HEK293 (cell line): ENCODE results near the gene KCTD11.

Source experiments
- CTCF ChIA-PET: fragments of 350-600 bp; formaldehyde crosslinking; extraction: SDS; loops from one replicate; lab custom pipeline; 2021; ENCODE audit warnings: antibody characterized with exemption; lab: Yijun Ruan, JAX
- POLR2A ChIA-PET: fragments of 300-600 bp; formaldehyde crosslinking; extraction: SDS; loops from one replicate; lab custom pipeline; 2020; ENCODE audit warnings: antibody characterized with exemption, inconsistent platforms; lab: Yijun Ruan, JAX
- H3K27ac ChIP-seq: fragments of 200-500 bp; sonication (Bioruptor generic); 2 replicates; pipeline ENCODE4 v1.5.1; 2014; ENCODE audit warnings: low read depth, low read length, control low read depth, inconsistent platforms; ENCODE audit errors: extremely low read depth
- H3K36me3 ChIP-seq, 2 experiments: fragments of 200-500 bp in 1 of 2; sonication (Bioruptor generic) in 1 of 2; 1 replicate in 1 of 2; 2 replicates in 1 of 2; pipeline ENCODE4 v1.5.1; 2014 to 2017; ENCODE audit warnings: inconsistent platforms in 2 of 2, low read length in 2 of 2; ENCODE audit not compliant: control insufficient read depth in 2 of 2, insufficient read depth in 1 of 2
- H3K4me1 ChIP-seq: fragments of 200-500 bp; sonication (Bioruptor generic); 2 replicates; pipeline ENCODE4 v1.5.1; 2014; ENCODE audit warnings: mild to moderate bottlenecking, low read length, inconsistent platforms; ENCODE audit not compliant: control insufficient read depth, insufficient read depth
- H3K4me3 ChIP-seq: 2 replicates; pipeline ENCODE4 v1.5.1; 2011; ENCODE audit warnings: low read depth, mild to moderate bottlenecking, control low read depth, low read length, moderate library complexity
- H3K9me3 ChIP-seq: fragments of 200-500 bp; sonication (Bioruptor generic); 2 replicates; pipeline ENCODE4 v1.5.1; 2014; ENCODE audit warnings: low read depth, low read length, inconsistent platforms; ENCODE audit not compliant: control insufficient read depth, insufficient read depth
- FEZF1 ChIP-seq: fragments of 450-650 bp; formaldehyde crosslinking; IDR thresholded peaks from 2 replicates; pipeline ENCODE4 v1.5.1; 2016; ENCODE audit warnings: missing biosample characterization, missing genetic modification characterization
- REPIN1 ChIP-seq: fragments of 450-650 bp; formaldehyde crosslinking; IDR thresholded peaks from 2 replicates; pipeline ENCODE4 v1.5.1; 2017; ENCODE audit warnings: missing biosample characterization, missing genetic modification characterization, low read depth
- ZBTB8A ChIP-seq: fragments of 450-650 bp; formaldehyde crosslinking; IDR thresholded peaks from 2 replicates; pipeline ENCODE4 v1.5.1; 2016; ENCODE audit warnings: missing biosample characterization, missing genetic modification characterization
- ZFP37 ChIP-seq: fragments of 450-650 bp; formaldehyde crosslinking; IDR thresholded peaks from 2 replicates; pipeline ENCODE4 v1.5.1; 2016; ENCODE audit warnings: missing biosample characterization, missing genetic modification characterization
- ZNF350 ChIP-seq: fragments of 450-650 bp; formaldehyde crosslinking; IDR thresholded peaks from 2 replicates; pipeline ENCODE4 v1.5.0; 2017; ENCODE audit warnings: missing biosample characterization, mild to moderate bottlenecking, missing genetic modification characterization
- ZNF423 ChIP-seq: fragments of 450-650 bp; formaldehyde crosslinking; IDR thresholded peaks from 2 replicates; pipeline ENCODE4 v1.5.1; 2016; ENCODE audit warnings: missing biosample characterization, missing genetic modification characterization
- ZNF449 ChIP-seq: fragments of 450-650 bp; formaldehyde crosslinking; IDR thresholded peaks from 2 replicates; pipeline ENCODE4 v1.5.1; 2017; ENCODE audit warnings: missing biosample characterization, mild to moderate bottlenecking, missing genetic modification characterization, moderate library complexity
- ZNF473 ChIP-seq: fragments of 450-650 bp; formaldehyde crosslinking; IDR thresholded peaks from 2 replicates; pipeline ENCODE4 v1.5.1; 2017; ENCODE audit warnings: missing biosample characterization, missing genetic modification characterization
- ZNF488 ChIP-seq: fragments of 450-650 bp; formaldehyde crosslinking; IDR thresholded peaks from 2 replicates; pipeline ENCODE4 v1.5.1; 2016; ENCODE audit warnings: missing biosample characterization, missing genetic modification characterization
- ZNF518A ChIP-seq: fragments of 450-650 bp; formaldehyde crosslinking; conservative IDR thresholded peaks from 2 replicates; pipeline ENCODE4 v1.5.1; 2016; ENCODE audit warnings: low read depth, missing biosample characterization, missing genetic modification characterization
- ZNF558 ChIP-seq: fragments of 450-650 bp; formaldehyde crosslinking; IDR thresholded peaks from 2 replicates; pipeline ENCODE4 v1.5.1; 2016; ENCODE audit warnings: missing biosample characterization, missing genetic modification characterization
- ZNF600 ChIP-seq: fragments of 450-650 bp; formaldehyde crosslinking; IDR thresholded peaks from 2 replicates; pipeline ENCODE4 v1.5.1; 2016; ENCODE audit warnings: missing biosample characterization, missing genetic modification characterization
- ZNF707 ChIP-seq: fragments of 450-650 bp; formaldehyde crosslinking; IDR thresholded peaks from 2 replicates; pipeline ENCODE4 v1.5.1; 2016; ENCODE audit warnings: missing biosample characterization, missing genetic modification characterization
- ZNF792 ChIP-seq: fragments of 450-650 bp; formaldehyde crosslinking; IDR thresholded peaks from 2 replicates; pipeline ENCODE4 v1.5.1; 2016; ENCODE audit warnings: missing biosample characterization, missing genetic modification characterization
- TF ChIP-seq, protein P1 (sequence below): fragments of 450-650 bp; formaldehyde crosslinking; IDR thresholded peaks from 2 replicates; pipeline ENCODE4 v1.5.1; 2016; ENCODE audit warnings: missing biosample characterization, missing genetic modification characterization
- TF ChIP-seq, protein P2 (sequence below): fragments of 450-650 bp; formaldehyde crosslinking; IDR thresholded peaks from 2 replicates; pipeline ENCODE4 v1.5.1; 2016; ENCODE audit warnings: missing biosample characterization, missing genetic modification characterization
- TF ChIP-seq, protein P3 (sequence below): fragments of 450-650 bp; formaldehyde crosslinking; IDR thresholded peaks from 2 replicates; pipeline ENCODE4 v1.5.1; 2017; ENCODE audit warnings: missing biosample characterization, missing genetic modification characterization
- TF ChIP-seq, protein P4 (sequence below): fragments of 450-650 bp; formaldehyde crosslinking; IDR thresholded peaks from 2 replicates; pipeline ENCODE4 v1.5.1; 2016; ENCODE audit warnings: missing biosample characterization, missing genetic modification characterization

The KCTD11 gene

GRCh38 chr17:7383371-7383741, 31.4 kb downstream of the KCTD11 start:
- POLR2A ChIA-PET, result interaction anchor here (1.1 kb wide), 2 partner anchors 15 to 21 kb away, joined by 3 to 4 read pairs; partner anchors contain the start of gene TMEM256
- no peaks in the 10 kb centered on the region for H3K9me3 ChIP-seq
- CTCF ChIA-PET, result no interaction called here
- TF ChIP-seq REPIN1 (tag by site-specific recombination) (no peak), ZNF518A (tag by site-specific recombination) (no peak), FEZF1 (no peak), ZBTB8A (tag by site-specific recombination) (no peak), ZNF423 (tag by site-specific recombination) (no peak), ZNF707 (tag by site-specific recombination) (no peak), ZNF792 (tag by site-specific recombination) (no peak), ZFP37 (tag by site-specific recombination) (no peak), ZNF488 (tag by site-specific recombination) (no peak), ZNF600 (tag by site-specific recombination) (no peak), ZNF350 (no peak), ZNF449 (tag by site-specific recombination) (no peak), ZNF473 (tag by site-specific recombination) (no peak), ZNF558 (tag by site-specific recombination) (no peak)
- TF ChIP-seq, protein P1, sequence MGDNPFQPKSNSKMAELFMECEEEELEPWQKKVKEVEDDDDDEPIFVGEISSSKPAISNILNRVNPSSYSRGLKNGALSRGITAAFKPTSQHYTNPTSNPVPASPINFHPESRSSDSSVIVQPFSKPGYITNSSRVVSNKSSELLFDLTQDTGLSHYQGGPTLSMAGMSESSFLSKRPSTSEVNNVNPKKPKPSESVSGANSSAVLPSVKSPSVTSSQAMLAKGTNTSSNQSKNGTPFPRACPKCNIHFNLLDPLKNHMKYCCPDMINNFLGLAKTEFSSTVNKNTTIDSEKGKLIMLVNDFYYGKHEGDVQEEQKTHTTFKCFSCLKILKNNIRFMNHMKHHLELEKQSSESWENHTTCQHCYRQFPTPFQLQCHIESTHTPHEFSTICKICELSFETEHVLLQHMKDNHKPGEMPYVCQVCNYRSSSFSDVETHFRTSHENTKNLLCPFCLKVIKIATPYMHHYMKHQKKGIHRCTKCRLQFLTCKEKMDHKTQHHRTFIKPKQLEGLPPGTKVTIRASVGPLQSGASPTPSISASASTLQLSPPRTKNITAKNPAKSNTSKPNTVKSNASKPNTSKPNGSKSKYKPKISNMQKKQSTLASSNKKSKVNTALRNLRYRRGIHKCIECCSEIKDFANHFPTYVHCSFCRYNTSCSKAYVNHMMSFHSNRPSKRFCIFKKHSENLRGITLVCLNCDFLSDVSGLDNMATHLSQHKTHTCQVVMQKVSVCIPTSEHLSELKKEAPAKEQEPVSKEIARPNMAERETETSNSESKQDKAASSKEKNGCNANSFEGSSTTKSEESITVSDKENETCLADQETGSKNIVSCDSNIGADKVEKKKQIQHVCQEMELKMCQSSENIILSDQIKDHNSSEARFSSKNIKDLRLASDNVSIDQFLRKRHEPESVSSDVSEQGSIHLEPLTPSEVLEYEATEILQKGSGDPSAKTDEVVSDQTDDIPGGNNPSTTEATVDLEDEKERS (tag by site-specific recombination), result no peak
- TF ChIP-seq, protein P2, sequence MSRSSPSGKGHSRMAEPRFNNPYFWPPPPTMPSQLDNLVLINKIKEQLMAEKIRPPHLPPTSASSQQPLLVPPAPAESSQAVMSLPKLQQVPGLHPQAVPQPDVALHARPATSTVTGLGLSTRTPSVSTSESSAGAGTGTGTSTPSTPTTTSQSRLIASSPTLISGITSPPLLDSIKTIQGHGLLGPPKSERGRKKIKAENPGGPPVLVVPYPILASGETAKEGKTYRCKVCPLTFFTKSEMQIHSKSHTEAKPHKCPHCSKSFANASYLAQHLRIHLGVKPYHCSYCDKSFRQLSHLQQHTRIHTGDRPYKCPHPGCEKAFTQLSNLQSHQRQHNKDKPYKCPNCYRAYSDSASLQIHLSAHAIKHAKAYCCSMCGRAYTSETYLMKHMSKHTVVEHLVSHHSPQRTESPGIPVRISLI, result no peak
- TF ChIP-seq, protein P3, sequence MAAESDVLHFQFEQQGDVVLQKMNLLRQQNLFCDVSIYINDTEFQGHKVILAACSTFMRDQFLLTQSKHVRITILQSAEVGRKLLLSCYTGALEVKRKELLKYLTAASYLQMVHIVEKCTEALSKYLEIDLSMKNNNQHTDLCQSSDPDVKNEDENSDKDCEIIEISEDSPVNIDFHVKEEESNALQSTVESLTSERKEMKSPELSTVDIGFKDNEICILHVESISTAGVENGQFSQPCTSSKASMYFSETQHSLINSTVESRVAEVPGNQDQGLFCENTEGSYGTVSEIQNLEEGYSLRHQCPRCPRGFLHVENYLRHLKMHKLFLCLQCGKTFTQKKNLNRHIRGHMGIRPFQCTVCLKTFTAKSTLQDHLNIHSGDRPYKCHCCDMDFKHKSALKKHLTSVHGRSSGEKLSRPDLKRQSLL (tag by site-specific recombination), result no peak
- TF ChIP-seq, protein P4, sequence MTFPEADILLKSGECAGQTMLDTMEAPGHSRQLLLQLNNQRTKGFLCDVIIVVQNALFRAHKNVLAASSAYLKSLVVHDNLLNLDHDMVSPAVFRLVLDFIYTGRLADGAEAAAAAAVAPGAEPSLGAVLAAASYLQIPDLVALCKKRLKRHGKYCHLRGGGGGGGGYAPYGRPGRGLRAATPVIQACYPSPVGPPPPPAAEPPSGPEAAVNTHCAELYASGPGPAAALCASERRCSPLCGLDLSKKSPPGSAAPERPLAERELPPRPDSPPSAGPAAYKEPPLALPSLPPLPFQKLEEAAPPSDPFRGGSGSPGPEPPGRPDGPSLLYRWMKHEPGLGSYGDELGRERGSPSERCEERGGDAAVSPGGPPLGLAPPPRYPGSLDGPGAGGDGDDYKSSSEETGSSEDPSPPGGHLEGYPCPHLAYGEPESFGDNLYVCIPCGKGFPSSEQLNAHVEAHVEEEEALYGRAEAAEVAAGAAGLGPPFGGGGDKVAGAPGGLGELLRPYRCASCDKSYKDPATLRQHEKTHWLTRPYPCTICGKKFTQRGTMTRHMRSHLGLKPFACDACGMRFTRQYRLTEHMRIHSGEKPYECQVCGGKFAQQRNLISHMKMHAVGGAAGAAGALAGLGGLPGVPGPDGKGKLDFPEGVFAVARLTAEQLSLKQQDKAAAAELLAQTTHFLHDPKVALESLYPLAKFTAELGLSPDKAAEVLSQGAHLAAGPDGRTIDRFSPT, result no peak
- H3K36me3 ChIP-seq, result no peaks in the 10 kb centered on the region; a peak in 1 of 3 replicates
- no peak overlapping the region for H3K27ac ChIP-seq
- H3K4me3 ChIP-seq, result no peak overlapping the region
- H3K4me1 ChIP-seq, result no peaks in the 10 kb centered on the region
